Right lung (tissue), 5 donors: ENCODE data around the gene IL7R. TPM values are rescaled to one million over a fixed set of nuclear protein-coding genes. Genes with fewer than 3 reads are reported as not detected.
"Not testable (repeated sequence)": the region's sequence is repeated elsewhere in the genome, so short reads cannot be mapped to it uniquely, and the experiment has no call there.

ENCODE experiments used
- DNase-seq, 2 donors: peaks; one replicate each; pipeline ENCODE4 v3.0.0-alpha.2; 2013
- polyA plus RNA-seq, 5 donors: library from polyadenylated mRNA; unstranded; fragments of 120-200 nt; gene quantifications; one replicate each; pipeline versions ENCODE4 v1.2.1 to v1.2.3, GENCODE V29; 2013; ENCODE audit warnings: inconsistent platforms in 1 of 5, low replicate concordance in 1 of 5; ENCODE audit not compliant: insufficient read length in 5 of 5, insufficient read depth in 1 of 5

The IL7R gene
- polyA plus RNA-seq, 5 donors = 8.4 to 11.0 (median 8.9) TPM

DNA sequence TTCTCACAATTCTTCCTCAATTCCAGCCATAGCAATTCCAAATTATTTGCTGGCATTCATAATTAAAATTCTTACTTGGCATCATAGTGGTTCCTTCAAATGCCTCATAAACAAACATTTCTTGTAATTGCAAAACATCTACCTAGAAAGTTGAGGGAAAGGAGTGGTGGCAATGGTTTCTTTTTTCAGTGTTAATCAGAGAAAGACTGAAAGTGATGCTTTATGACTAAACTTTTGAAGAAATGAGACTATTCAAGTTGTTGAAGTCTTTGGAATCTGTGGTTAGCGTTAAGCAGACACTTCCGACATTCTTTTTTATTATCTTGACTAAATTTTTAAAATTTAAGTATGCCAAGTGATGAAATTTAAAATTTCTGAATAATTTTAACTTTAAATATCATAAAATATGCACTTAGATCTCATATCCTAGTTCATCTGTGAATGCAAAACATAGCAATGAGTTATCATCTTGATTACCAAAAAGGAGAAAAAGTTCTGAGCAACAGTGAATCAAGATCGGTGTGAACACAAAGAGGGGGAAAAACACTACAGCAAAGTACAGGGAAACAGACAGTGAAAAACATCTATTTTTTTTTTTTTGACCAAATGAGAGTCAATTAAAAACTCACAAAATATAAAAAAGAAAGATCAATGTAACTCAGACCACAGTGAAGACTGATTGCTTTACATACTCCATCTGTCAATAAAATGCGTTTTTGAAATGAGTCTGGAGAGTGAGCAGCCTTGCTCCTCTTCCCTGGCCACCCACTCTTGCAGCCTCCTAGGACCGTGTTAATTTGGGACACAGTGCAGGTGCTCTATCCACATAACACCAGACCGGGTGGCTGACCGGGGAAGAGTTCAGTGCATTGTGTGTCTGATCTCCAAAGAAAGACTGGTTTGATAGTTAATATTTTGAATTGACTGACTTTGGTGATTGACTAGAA is 20.6 kb upstream of the IL7R start:
- no peak for DNase-seq

DNA sequence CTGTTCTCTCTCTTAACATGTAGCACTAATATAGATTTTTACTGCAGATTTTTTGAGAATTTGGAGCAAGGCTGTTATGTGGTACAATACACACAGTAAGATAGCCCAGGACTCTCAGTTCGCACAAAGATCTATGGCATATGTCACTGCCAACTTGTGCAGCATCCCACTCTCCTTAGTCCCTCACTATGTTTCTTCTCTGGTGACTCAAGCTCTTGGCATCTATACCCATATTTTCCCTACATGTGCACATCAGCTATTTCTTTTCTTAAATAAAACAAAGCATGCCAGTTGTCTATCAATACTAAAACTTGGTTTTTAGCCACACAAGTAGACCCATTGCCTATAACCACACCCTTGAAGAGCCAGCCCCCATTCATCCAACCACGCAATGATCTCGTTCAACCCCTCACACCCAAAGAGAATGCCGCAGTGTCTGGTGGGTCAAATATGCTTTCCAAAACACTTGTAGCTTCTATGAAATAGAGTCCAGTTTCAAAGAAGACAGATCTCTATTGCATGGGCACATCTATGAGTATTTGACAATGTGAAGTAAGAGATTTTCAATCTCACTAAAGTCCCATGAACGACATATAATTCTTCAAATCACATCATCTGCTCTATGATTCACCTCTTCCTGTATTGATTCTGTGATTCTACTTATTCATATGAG is 18.2 kb upstream of the IL7R start:
- no peak for DNase-seq

DNA sequence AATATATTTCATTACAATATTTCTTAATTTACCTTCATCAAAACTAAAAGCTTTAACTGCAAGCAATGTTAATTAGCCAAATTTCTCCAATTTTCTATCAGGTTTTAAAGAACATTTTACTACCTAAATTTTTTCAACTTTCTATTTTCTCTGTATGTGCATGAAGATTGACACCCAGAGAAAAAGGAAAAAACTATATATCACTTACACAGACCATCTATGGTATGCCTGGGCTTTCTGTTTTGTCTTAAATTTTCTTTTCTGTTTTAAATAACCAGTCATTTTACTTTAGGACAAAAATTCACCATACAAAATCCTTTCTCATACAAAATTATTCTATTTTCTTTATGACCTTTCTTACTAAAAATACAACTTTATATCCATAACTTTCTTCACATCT is 13.8 kb upstream of the IL7R start:
- no peak for DNase-seq

DNA sequence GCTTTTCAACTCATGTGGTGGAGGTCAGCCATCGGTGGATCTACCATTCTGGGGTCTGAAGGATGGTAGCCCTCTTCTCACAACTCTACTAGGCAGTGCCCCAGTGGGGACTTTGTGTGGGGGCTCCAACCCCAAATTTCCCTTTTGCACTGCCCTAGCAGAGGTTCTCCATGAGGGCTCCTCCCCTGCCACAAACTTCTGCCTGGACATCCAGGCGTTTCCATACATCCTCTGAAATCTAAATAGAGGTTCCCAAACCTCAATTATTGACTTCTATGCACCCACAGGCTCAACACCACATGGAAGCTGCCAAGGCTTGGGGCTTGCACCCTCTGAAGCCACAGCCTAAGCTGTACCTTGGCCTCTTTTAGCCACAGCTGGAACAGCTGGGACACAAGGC is 11.2 kb upstream of the IL7R start:
- not testable (repeated sequence) for DNase-seq

DNA sequence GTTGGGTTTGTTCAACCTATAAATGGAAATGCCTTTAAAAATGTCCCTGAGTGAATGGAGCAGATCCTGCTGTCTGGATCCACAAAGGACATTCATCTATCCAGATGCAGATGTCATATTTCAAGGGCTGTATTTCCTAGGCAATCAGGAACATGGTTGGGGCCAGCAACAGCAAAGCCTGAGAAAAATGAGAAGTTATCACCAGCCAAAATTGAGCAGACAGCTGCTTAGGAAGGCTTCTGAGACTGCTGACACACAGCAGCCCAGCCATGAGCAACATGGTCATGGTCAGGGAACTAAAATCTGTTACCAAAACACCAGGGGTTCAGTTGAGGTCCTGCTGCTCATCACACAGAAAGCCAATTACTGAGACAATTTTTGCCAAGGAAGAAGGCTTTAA is 9.2 kb upstream of the IL7R start:
- no peak for DNase-seq

DNA sequence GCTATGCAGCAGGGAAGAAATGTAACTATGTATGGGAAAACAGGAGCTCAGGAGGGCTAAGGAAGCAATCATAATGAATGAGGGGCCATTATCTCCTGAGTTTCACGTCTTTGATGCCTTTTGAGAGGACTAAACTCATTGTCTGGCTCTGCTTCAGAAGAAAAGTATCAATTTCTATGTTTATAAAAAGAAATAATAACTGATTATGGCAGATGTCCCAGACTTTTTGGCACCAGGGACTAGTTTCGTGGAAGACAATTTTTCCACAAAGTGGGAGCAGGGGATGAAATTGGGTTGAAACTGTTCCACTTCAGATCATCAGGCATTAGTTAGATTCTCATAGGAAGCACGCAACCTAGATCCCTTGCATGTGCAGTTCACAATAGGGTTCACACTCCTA is 8.7 kb upstream of the IL7R start:
- DNase-seq = no peak

DNA sequence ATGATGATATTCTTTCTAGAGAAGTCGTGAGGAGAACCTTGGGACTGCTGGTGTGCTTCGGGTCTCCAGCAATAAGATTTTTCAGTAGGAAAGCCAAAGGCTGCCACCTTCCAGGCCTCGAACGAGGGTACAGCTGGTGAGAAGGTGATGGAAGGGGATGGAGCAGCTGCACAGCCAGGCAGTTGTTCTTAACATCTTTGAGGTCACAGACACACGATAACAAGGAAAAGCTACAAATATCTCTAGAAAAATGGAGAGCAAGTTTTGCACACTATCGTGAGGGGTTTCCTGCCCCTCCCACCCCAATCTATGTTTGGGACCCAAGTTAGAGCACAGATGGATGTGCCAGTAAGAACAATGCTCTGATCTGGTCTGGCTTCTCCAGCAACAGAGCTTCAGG is 6.8 kb upstream of the IL7R start:
- no peak for DNase-seq

DNA sequence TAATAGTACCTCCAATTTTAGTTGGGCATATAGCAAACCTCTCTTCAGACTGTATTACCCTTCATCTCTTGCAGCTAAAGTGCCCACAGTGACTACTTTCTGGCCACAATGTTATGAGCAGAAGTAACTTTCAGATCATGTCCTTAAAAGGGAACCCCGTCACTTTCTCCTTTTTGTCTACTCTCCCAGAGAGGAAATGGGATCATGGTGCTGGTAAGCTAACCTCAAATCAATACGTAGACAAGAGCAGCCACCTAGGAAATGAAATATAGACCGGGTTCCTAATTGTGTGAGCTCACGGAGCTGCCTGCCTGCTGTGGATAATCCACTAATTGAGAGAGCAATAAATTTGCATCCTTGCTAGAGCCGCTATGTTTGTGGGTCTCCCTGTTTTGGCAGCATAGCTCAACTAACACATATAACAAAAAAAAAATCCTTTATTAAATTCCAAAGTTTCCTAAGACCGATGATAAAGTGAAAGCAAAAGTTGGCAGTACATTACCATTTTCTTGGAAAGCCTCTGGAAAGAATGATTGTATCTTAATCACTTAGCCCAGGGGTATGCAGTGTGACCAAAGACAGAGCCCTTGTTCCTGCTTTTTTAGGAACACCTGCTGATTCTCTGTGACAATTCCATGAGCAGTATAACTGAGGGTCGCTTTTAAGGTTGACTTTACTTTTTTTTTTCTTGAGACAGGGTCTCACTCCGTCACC is 5.6 kb upstream of the IL7R start:
- no peak for DNase-seq

DNA sequence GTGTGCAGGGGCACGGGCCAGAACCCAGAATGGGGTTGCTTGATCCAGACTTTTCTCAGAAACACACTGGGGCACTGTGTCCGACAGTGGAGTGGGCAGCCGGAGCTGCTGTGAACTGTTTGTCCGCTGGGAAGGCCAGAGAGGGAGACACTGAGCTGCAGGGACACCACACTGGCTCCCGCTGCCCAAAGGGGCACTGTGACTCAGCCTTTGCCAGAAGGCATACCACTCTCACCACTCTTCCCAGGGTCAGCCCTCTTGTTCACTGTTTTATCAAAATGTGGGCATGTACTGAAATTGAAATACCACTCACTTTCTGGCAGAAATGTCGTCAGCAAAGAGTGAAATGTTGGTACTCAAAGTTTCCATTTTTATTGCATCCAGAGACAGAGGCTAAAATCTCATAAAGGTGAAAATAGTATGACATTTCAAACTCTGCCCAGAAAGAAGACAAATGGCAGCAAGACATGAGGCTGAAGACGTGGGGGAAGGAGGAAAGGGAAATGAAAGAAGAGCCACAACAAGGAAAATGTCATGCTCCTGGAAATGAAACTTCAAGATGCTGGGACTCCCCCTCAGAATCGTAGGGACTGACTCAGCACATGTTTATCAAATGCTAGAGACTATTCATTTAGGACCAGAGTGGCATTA is 4.5 kb upstream of the IL7R start:
- DNase-seq = no peak

DNA sequence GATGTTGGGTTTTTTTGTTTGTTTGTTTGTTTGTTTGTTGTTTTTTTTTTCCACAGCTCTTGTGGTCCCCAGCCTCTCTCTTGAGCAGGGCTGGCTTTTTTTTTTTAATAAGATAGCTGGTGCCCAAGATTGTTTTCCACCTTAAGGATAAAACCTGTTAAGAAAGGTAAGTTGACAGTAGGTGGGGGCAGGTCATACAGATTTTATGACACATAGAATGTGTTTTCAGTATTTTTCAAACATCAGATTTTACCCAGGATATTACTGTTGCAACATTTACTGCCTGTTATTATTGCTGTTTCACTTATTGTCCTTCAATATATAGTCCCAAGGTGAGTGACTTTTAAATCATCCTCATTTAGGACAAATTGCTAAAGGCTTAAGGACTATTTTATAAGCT is 3.9 kb upstream of the IL7R start:
- DNase-seq = no peak

DNA sequence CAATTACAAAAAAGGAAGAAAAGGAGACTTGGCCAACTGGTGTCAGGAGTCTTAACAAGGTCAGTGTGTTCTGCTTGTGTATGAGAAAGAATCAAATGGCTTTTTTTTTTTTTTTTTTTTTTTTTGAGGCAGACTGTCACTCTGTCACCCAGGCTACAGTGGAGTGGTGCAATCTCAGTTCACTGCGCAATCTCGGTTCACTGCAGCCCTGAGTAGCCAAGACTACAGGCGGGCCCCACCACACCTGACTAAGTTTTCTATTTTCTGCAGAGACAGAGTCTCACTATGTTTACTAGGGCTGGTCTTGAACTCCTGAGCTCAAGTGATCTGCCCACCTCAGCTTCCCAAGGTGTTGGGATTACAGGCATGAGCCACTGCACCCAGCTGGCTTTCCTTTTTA is 3.1 kb upstream of the IL7R start:
- DNase-seq = no peak

DNA sequence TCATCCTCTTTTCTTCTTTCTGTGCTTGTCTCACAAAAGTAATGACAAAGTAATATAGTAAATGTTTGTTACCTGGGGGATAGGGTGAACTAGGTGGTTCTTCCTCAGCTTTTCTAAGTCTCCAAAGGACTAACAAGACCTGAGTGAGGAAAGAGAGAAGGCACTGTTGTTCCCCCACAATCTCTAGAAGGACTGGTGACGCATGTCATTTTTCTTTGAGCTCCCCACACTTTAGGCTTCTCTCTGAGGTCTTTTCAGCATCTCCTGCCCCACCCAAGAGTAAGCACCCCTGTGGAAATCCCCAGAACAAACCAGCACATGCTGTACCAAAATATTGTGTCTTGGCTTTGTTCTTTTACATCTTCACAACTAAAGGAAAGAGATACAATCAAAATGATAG is 2.4 kb upstream of the IL7R start:
- no peak for DNase-seq

DNA sequence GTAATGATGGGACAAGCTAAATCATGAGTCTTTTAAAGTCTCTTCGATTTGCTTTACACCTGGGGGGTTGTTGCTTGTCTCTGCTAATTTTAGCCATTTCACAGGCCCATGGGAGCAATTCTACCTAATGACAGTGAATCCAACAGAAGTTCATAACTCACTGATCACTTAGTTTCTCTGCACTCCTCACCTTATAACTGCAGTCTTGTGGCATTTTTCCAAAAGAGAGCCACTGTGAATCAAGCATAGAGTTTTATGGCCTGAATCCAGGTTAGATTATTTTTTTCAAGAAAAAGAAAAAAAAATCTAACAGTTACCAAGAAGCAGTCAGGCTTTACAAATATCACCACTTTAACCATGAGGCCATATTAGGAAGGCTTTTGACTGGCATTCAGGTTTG is 1.5 kb upstream of the IL7R start:
- DNase-seq = no peak

DNA sequence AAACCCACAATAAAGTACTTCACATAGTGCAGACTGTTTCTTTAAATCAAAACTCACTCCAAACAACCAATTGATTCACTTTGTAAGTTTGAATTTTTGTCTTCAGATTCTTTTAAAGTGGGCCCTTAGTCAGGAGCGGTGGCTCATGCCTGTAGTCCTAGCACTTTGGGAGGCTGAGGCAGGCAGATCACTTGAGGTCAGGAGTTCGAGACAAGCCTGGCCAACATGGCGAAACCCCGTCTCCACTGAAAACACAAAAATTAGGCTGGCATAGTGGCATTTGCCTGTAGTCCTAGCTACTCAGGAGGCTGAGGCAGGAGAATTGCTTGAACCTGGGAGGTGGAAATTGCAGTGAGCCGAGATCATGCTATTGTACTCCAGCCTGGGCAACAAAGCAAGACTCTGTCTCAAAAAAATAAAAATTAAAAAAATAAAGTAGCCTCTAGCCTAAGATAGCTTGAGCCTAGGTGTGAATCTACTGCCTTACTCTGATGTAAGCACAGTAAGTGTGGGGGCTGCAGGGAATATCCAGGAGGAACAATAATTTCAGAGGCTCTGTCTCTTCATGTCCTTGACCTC is 416 bp upstream of the IL7R start:
- DNase-seq = not testable (repeated sequence)

DNA sequence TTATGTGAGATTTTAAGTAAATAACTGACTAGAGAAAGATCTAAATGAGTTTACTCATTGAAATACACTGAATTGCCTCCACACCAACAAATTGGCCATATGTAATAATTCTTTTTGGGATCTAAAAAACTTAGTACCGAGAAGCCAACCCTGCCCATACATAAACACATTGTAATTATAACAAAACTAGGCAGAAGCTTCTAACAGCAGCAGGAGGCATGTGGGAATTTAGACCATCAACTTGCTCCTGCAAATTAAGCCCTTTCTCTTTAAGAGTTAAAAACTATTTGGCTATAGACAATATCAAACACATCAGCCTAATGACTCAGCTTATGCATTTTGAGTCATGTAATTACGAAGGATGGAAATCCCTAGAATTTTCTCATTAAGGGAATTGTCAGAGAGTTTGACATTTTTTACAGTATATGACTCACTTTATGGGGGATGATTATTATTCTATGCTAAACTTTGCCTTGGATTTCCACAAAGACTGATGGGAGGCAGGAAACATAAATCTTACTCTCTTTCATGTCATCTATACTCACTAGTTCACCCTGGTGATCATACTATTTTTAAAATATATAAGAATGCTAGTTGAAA is 1.0 kb downstream of the IL7R start:
- no peak for DNase-seq

DNA sequence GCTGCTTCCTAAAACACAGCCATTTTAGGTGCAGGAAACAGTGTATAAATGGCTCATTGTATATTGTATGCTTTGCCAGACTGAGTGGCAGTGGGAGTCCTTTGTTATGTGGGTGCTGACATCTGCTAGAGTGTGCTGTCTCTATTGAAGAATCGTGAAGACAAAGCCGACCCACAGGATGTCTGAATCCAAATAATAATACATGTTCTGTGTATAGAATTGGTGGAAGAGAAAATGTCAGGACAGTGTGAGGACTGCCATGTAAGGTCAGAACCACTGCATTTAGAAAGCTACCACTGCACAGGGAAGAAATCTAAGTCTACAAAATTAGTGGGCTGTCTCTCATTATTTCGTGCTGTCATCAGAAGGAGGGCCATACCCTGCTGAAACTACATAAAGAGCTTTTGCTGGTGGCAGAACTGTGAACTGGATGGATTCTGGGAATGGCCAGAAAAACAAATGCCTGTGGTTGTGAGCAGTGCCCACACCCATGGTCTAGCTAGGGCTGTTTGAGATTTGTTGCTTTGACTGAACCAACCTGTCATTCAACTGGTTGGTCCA is 2.5 kb downstream of the IL7R start:
- DNase-seq = no peak

DNA sequence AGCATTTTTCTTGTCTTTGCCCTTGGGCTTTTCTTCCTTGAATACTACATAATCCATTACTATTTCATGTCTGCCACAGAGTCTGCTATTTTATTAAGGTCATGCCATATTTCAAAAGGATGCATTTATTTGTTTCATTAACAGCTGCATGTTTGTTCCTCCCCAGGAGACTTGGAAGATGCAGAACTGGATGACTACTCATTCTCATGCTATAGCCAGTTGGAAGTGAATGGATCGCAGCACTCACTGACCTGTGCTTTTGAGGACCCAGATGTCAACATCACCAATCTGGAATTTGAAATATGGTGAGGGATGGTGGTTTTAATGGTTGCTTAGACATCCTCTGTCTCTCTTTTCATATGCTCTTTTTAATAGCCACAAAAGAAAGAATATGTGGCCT is 4.0 kb downstream of the IL7R start:
- DNase-seq = no peak

DNA sequence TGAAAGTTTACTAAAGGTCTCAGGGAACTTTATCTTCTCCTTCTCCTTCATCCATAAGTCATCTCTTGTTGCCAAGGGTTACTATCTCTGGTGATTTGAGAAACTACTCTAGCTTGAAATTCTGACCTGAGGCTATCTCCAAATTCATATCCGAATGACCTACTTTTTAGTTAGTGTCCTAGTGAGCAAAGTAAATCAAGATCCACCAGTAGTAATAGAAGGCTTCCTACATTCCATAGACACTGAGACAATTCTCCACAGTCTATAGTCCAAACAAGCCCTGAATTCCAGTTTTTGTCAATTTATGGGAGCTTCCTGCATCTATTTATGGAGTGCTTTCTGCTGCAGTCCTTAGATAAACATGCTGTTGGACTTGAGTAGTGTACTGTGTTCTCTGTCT is 5.0 kb downstream of the IL7R start:
- DNase-seq = no peak

DNA sequence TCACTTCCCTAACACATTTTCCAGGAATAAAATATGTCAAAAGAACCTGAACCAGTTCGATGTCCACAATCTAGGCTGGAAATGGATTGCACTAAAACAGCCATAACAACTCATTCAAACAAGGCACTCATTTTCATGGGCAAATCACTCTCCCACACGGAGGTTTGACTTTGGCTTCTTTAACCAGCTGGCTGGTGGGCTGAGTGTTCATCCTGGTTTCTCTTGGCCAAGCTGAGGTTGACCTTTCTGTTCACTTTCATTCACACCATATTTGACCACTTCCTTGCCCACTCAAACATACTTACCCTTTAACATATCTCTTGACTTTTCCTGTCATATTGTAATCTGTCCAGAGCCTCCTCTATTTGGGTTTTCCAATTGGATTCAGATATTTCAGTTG is 5.4 kb downstream of the IL7R start:
- DNase-seq = no peak

DNA sequence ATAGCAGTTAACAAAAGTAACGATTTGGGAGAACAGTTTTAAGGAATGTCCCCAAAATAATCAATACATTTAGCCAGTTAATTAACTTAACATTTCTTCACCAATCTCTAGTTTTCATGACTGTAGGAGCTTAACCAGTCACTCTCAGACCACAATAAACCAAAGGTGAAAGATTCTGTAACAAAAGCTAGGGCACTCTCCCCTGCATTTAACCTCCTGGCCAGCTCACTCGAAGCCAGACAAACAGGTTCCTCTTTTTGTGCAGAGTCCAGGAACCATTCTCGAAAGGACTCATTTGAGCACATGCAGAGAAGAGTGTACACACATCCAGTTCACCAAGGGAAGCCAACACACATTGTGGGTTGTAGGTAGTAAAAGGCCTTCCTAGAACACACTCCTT is 6.5 kb downstream of the IL7R start:
- DNase-seq = no peak

DNA sequence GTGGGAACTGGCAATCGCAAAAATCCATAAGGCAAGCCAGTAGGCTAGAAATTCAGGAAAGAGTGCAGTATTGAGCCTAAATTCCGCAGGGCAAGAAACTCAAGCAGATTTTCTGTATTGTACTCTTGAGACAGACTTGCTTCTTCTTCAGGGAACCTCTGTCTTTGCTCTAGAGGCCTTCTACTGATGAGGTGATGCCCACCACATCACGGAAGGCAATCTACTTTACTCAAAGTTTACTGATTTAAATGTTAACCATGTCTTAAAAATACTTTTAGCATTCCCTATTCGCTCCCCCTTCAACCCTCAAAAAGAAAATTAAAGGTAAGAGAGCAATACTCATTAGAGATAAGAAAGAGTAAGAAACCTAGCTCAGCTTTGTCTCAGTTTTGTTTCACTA is 11.3 kb downstream of the IL7R start:
- DNase-seq = no peak
